Parathyroid adenoma (tissue), 2 donors: ENCODE measurements around the gene MTARC2.

ENCODE experiments used
- H2AFZ ChIP-seq: fragments of 300-600 bp; sonication (generic); one replicate; pipeline ENCODE4 v1.7.0; 2017; ENCODE audit warnings: antibody characterized with exemption, mild to moderate bottlenecking
- H3K27ac ChIP-seq: fragments of 300-600 bp; sonication (generic); one replicate; pipeline ENCODE4 v1.7.0; 2017
- H3K27me3 ChIP-seq: fragments of 300-600 bp; sonication (generic); one replicate; pipeline ENCODE4 v1.7.0; 2017; ENCODE audit warnings: low read length; ENCODE audit not compliant: control insufficient read depth, insufficient read depth
- H3K36me3 ChIP-seq: fragments of 300-600 bp; sonication (generic); one replicate; pipeline ENCODE4 v1.7.0; 2017; ENCODE audit warnings: low read length; ENCODE audit not compliant: control insufficient read depth, insufficient read depth
- H3K4me1 ChIP-seq: fragments of 300-600 bp; sonication (generic); one replicate; pipeline ENCODE4 v1.7.0; 2017; ENCODE audit warnings: control low read depth
- H3K4me2 ChIP-seq: fragments of 300-600 bp; sonication (generic); one replicate; pipeline ENCODE4 v1.7.0; 2017; ENCODE audit warnings: low read length
- H3K4me3 ChIP-seq: fragments of 300-600 bp; sonication (generic); one replicate; pipeline ENCODE4 v1.7.0; 2017; ENCODE audit warnings: low read depth, low read length
- H3K79me2 ChIP-seq: fragments of 300-600 bp; sonication (generic); one replicate; pipeline ENCODE4 v1.7.0; 2017; ENCODE audit warnings: control low read depth
- H3K9ac ChIP-seq: fragments of 300-600 bp; sonication (generic); one replicate; pipeline ENCODE4 v1.7.0; 2017; ENCODE audit warnings: mild to moderate bottlenecking
- H3K9me3 ChIP-seq: fragments of 300-600 bp; sonication (generic); one replicate; pipeline ENCODE4 v1.7.0; 2017; ENCODE audit warnings: low read length; ENCODE audit not compliant: control insufficient read depth
- CTCF ChIP-seq: fragments of 300-600 bp; sonication (generic); IDR thresholded peaks from one replicate; pipeline ENCODE4 v1.7.0; 2017; ENCODE audit warnings: antibody characterized with exemption, mild to moderate bottlenecking
- donor health status: primary hyperparathyroidism.

The MTARC2 gene

GRCh38 chr1:220798338-220798737 lies 50.2 kb downstream of the MTARC2 start:
- Histone ChIP-seq H3K9me3 (no peaks in the 10 kb centered on the region), H3K9ac (no peak overlapping the region), H3K27ac (no peak overlapping the region), H3K4me1 (no peaks in the 10 kb centered on the region), H2AFZ (no peak overlapping the region), H3K79me2 (no peaks in the 10 kb centered on the region), H3K4me3 (no peak overlapping the region), H3K36me3 (no peaks in the 10 kb centered on the region), H3K27me3 (no peaks in the 10 kb centered on the region), H3K4me2 (no peak overlapping the region)
- TF ChIP-seq CTCF = no peak

GRCh38 chr1:220800262-220800661 lies 52.1 kb downstream of the MTARC2 start:
- no peak overlapping the region for H3K4me2 ChIP-seq

GRCh38 chr1:220803401-220804201 lies 55.5 kb downstream of the MTARC2 start:
- H3K9ac ChIP-seq = no peak overlapping the region
- no peaks in the 10 kb centered on the region for H3K4me1 ChIP-seq
- H3K27ac ChIP-seq = no peak overlapping the region
- H3K36me3 ChIP-seq = no peaks in the 10 kb centered on the region
- no peaks in the 10 kb centered on the region for H3K9me3 ChIP-seq
- H3K27me3 ChIP-seq = no peaks in the 10 kb centered on the region
- no peak overlapping the region for H3K4me3 ChIP-seq
- no peaks in the 10 kb centered on the region for H3K79me2 ChIP-seq
- no peak overlapping the region for H3K4me2 ChIP-seq
- no peak overlapping the region for H2AFZ ChIP-seq
- TF ChIP-seq CTCF = peak; percentile 66

More at GRCh38 chr1:220800262-220800661, 52.1 kb downstream of the MTARC2 start:
- TF ChIP-seq CTCF = no peak
- H3K27me3 ChIP-seq = no peaks in the 10 kb centered on the region
- no peaks in the 10 kb centered on the region for H3K36me3 ChIP-seq
- no peaks in the 10 kb centered on the region for H3K4me1 ChIP-seq
- H3K9ac ChIP-seq = no peak overlapping the region
- H3K79me2 ChIP-seq = no peaks in the 10 kb centered on the region
- no peak overlapping the region for H3K27ac ChIP-seq
- H3K4me3 ChIP-seq = no peak overlapping the region
- no peak overlapping the region for H2AFZ ChIP-seq
- no peaks in the 10 kb centered on the region for H3K9me3 ChIP-seq

GRCh38 chr1:220804202-220804586 lies 56.1 kb downstream of the MTARC2 start:
- H3K36me3 ChIP-seq = no peaks in the 10 kb centered on the region
- no peaks in the 10 kb centered on the region for H3K79me2 ChIP-seq
- no peak overlapping the region for H2AFZ ChIP-seq
- TF ChIP-seq CTCF = no peak
- no peak overlapping the region for H3K27ac ChIP-seq
- H3K27me3 ChIP-seq = no peaks in the 10 kb centered on the region
- no peak overlapping the region for H3K9ac ChIP-seq
- H3K4me2 ChIP-seq = no peak overlapping the region
- no peak overlapping the region for H3K4me3 ChIP-seq
- no peaks in the 10 kb centered on the region for H3K9me3 ChIP-seq
- H3K4me1 ChIP-seq = no peaks in the 10 kb centered on the region

GRCh38 chr1:220806408-220806807 lies 58.3 kb downstream of the MTARC2 start:
- no peak overlapping the region for H3K9ac ChIP-seq
- no peaks in the 10 kb centered on the region for H3K36me3 ChIP-seq
- no peaks in the 10 kb centered on the region for H3K9me3 ChIP-seq
- H3K4me2 ChIP-seq = no peak overlapping the region
- H3K4me1 ChIP-seq = no peaks in the 10 kb centered on the region
- no peak overlapping the region for H3K4me3 ChIP-seq
- H3K79me2 ChIP-seq = no peaks in the 10 kb centered on the region
- TF ChIP-seq CTCF = no peak
- no peaks in the 10 kb centered on the region for H3K27me3 ChIP-seq
- H3K27ac ChIP-seq = no peak overlapping the region
- H2AFZ ChIP-seq = no peak overlapping the region
